Ectodermal cell (in vitro differentiated cells): ENCODE results near the gene ELP1. TPM values are rescaled to one million over a fixed set of nuclear protein-coding genes. Genes with fewer than 3 reads are reported as not detected.
"Not testable (repeated sequence)": the region's sequence is repeated elsewhere in the genome, so short reads cannot be mapped to it uniquely, and the experiment has no call there.

Experiments used
- H3K27ac ChIP-seq: 2 replicates; pipeline ENCODE4 v1.7.0; 2013; ENCODE audit warnings: mild to moderate bottlenecking, low read depth, low read length; ENCODE audit not compliant: insufficient read depth, poor library complexity, severe bottlenecking
- H3K27me3 ChIP-seq: 2 replicates; pipeline ENCODE4 v1.7.0; 2013; ENCODE audit warnings: mild to moderate bottlenecking, low read length; ENCODE audit not compliant: insufficient read depth, control insufficient read depth, poor library complexity, severe bottlenecking
- H3K36me3 ChIP-seq: one replicate; pipeline ENCODE4 v1.7.0; 2013; ENCODE audit warnings: low read length; ENCODE audit not compliant: control insufficient read depth, insufficient read depth
- H3K4me1 ChIP-seq: one replicate; pipeline ENCODE4 v1.7.0; 2013; ENCODE audit warnings: low read length; ENCODE audit not compliant: control insufficient read depth, insufficient read depth
- H3K4me3 ChIP-seq: 2 replicates; pipeline ENCODE4 v1.7.0; 2013; ENCODE audit warnings: low read depth, low read length, control low read depth; ENCODE audit not compliant: insufficient read depth
- H3K9me3 ChIP-seq: 2 replicates; pipeline ENCODE4 v1.7.0; 2013; ENCODE audit warnings: mild to moderate bottlenecking, low read length, moderate library complexity; ENCODE audit not compliant: control insufficient read depth
- WGBS, 2 experiments: methylation state at CpG; one replicate each; pipeline ENCODE4 v1.1.7; 2013; ENCODE audit warnings: missing lambda C conversion rate in 2 of 2; 5-methylcytosine and 5-hydroxymethylcytosine counted together
- polyA plus RNA-seq, 4 experiments: library from polyadenylated mRNA; stranded (reverse); fragments of 50-300 nt; gene quantifications; one replicate each; pipeline ENCODE4 v1.2.3, GENCODE V29; 2013

Gene ELP1, protein sequence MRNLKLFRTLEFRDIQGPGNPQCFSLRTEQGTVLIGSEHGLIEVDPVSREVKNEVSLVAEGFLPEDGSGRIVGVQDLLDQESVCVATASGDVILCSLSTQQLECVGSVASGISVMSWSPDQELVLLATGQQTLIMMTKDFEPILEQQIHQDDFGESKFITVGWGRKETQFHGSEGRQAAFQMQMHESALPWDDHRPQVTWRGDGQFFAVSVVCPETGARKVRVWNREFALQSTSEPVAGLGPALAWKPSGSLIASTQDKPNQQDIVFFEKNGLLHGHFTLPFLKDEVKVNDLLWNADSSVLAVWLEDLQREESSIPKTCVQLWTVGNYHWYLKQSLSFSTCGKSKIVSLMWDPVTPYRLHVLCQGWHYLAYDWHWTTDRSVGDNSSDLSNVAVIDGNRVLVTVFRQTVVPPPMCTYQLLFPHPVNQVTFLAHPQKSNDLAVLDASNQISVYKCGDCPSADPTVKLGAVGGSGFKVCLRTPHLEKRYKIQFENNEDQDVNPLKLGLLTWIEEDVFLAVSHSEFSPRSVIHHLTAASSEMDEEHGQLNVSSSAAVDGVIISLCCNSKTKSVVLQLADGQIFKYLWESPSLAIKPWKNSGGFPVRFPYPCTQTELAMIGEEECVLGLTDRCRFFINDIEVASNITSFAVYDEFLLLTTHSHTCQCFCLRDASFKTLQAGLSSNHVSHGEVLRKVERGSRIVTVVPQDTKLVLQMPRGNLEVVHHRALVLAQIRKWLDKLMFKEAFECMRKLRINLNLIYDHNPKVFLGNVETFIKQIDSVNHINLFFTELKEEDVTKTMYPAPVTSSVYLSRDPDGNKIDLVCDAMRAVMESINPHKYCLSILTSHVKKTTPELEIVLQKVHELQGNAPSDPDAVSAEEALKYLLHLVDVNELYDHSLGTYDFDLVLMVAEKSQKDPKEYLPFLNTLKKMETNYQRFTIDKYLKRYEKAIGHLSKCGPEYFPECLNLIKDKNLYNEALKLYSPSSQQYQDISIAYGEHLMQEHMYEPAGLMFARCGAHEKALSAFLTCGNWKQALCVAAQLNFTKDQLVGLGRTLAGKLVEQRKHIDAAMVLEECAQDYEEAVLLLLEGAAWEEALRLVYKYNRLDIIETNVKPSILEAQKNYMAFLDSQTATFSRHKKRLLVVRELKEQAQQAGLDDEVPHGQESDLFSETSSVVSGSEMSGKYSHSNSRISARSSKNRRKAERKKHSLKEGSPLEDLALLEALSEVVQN (N-terminal part only)
- polyA plus RNA-seq (2013, experiment 1 of 4): 45.8 TPM
- 48.0 TPM for polyA plus RNA-seq (2013, experiment 2 of 4)
- 36.9 TPM for polyA plus RNA-seq (2013, experiment 3 of 4)
- polyA plus RNA-seq (2013, experiment 4 of 4): 37.8 TPM

- Histone ChIP-seq H3K27ac (peak within 1 kb of the TSS; percentile 81), H3K36me3 (no peaks in the 10 kb centered on the region), H3K27me3 (no peaks in the 10 kb centered on the region), H3K4me1 (no peaks in the 10 kb centered on the region), H3K4me3 (peak within 1 kb of the TSS; percentile 83), H3K9me3 (no peaks in the 10 kb centered on the region)
- WGBS, 2 experiments: 0% methylated on average over 48 of the region's 48 CpGs
Measured at GRCh38 chr9:108933718-108934322, at the start of gene ELP1. Gene ELP1, minus strand, starts transcription at chr9:108934124. Its CDS starts 2,978 bp downstream, at chr9:108931146.

GRCh38 chr9:108980893-108981292, 47.0 kb upstream of the ELP1 start:
- Histone ChIP-seq H3K36me3 (peaks cover 7% of the 10 kb centered on the region), H3K4me1 (no peaks in the 10 kb centered on the region), H3K27me3 (no peaks in the 10 kb centered on the region), H3K4me3 (no peak overlapping the region), H3K27ac (no peak overlapping the region), H3K9me3 (no peaks in the 10 kb centered on the region)
- 89 to 97% methylated on average over 2 of the region's 2 CpGs for WGBS, 2 experiments

GRCh38 chr9:108978205-108978604, 44.3 kb upstream of the ELP1 start:
- Histone ChIP-seq H3K4me1 (no peaks in the 10 kb centered on the region), H3K4me3 (no peak overlapping the region), H3K27me3 (no peaks in the 10 kb centered on the region), H3K36me3 (peaks cover 10% of the 10 kb centered on the region), H3K27ac (no peak overlapping the region), H3K9me3 (no peaks in the 10 kb centered on the region)
- WGBS, 2 experiments: 90 to 96% methylated on average over 1 of the region's 1 CpG

GRCh38 chr9:108973895-108974294, 40.0 kb upstream of the ELP1 start:
- 93 to 94% methylated on average over 5 of the region's 5 CpGs for WGBS, 2 experiments

GRCh38 chr9:108972626-108973209, 38.8 kb upstream of the ELP1 start:
- no peak overlapping the region for H3K4me3 ChIP-seq

More at GRCh38 chr9:108973895-108974294, 40.0 kb upstream of the ELP1 start:
- H3K36me3 ChIP-seq: peaks cover 13% of the 10 kb centered on the region
- H3K4me3 ChIP-seq: no peak overlapping the region
- H3K9me3 ChIP-seq: no peaks in the 10 kb centered on the region
- H3K27me3 ChIP-seq: no peaks in the 10 kb centered on the region
- no peaks in the 10 kb centered on the region for H3K4me1 ChIP-seq
- no peak overlapping the region for H3K27ac ChIP-seq

DNA sequence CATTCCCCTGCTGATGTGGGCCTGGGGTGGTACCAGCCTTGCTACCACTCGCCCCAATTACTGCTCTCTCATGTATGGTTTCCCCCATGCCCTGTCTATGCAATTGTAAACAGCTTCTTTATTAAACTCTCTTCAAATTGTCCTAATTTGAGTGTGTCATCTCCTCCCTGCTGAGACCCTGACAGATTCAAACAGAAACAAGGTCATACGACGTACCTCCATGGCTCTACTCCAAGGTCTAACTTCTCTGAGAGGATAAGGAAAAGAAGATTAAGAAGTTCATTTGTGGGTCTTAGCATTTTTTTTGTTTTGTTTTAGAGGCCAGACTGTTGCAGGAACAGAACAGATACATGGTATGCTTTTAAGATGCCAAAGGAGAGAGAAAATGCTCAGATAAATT, 38.3 kb upstream of the ELP1 start:
- H3K4me3 ChIP-seq: no peak overlapping the region
- WGBS, 2 experiments: 94 to 95% methylated on average over 3 of the region's 3 CpGs
- H3K9me3 ChIP-seq: no peaks in the 10 kb centered on the region
- no peak overlapping the region for H3K27ac ChIP-seq
- no peaks in the 10 kb centered on the region for H3K4me1 ChIP-seq
- no peaks in the 10 kb centered on the region for H3K27me3 ChIP-seq
- H3K36me3 ChIP-seq: peaks cover 13% of the 10 kb centered on the region

More at GRCh38 chr9:108972626-108973209, 38.8 kb upstream of the ELP1 start:
- WGBS, 2 experiments: 80% methylated on average over 1 of the region's 2 CpGs; no CpG with 5 or more reads in 1 of the 2 experiments
- Histone ChIP-seq H3K36me3 (peaks cover 13% of the 10 kb centered on the region), H3K9me3 (no peaks in the 10 kb centered on the region), H3K27me3 (no peaks in the 10 kb centered on the region), H3K4me1 (no peaks in the 10 kb centered on the region), H3K27ac (no peak overlapping the region)

GRCh38 chr9:108971392-108971791, 37.5 kb upstream of the ELP1 start:
- H3K27ac ChIP-seq, H3K4me3 ChIP-seq, H3K27me3 ChIP-seq, H3K4me1 ChIP-seq, H3K9me3 ChIP-seq: not testable (repeated sequence)
- WGBS, 2 experiments: 89 to 98% methylated on average over 2 of the region's 2 CpGs
- H3K36me3 ChIP-seq: peaks cover 13% of the 10 kb centered on the region

GRCh38 chr9:108967916-108968315, 34.0 kb upstream of the ELP1 start:
- peaks cover 11% of the 10 kb centered on the region for H3K36me3 ChIP-seq
- H3K4me1 ChIP-seq: no peaks in the 10 kb centered on the region
- H3K27me3 ChIP-seq: no peaks in the 10 kb centered on the region
- no peak overlapping the region for H3K4me3 ChIP-seq
- H3K27ac ChIP-seq: no peak overlapping the region
- H3K9me3 ChIP-seq: no peaks in the 10 kb centered on the region

- Histone ChIP-seq H3K36me3 (no peaks in the 10 kb centered on the region), H3K27me3 (no peaks in the 10 kb centered on the region), H3K4me1 (no peaks in the 10 kb centered on the region), H3K4me3 (no peak overlapping the region), H3K9me3 (no peaks in the 10 kb centered on the region), H3K27ac (no peak overlapping the region)
- WGBS, 2 experiments: 92 to 95% methylated on average over 4 of the region's 4 CpGs
Measured at GRCh38 chr9:108963459-108964143, 29.7 kb upstream of the ELP1 start.
